HFF-Myc (cell line): Measurements from ENCODE around the gene MAST2.
"Not testable (repeated sequence)": the region's sequence is repeated elsewhere in the genome, so short reads cannot be mapped to it uniquely, and the experiment has no call there.

Source experiments
- DNase-seq: peaks from one replicate; pipeline ENCODE4 v3.0.0-alpha.2; 2011; ENCODE audit warnings: low read depth; ENCODE audit errors: extremely low read depth
- H3K4me3 ChIP-seq: replicated peaks from 2 replicates; pipeline ENCODE4 v1.5.1; 2011; ENCODE audit warnings: low read depth, mild to moderate bottlenecking, control low read depth, low read length
- TF ChIP-seq, protein P1 (sequence below): IDR thresholded peaks from 2 replicates; pipeline ENCODE4 v1.5.1; 2012; ENCODE audit warnings: mild to moderate bottlenecking, low read depth, low read length, control low read depth; ENCODE audit errors: missing control alignments

Gene MAST2

DNA sequence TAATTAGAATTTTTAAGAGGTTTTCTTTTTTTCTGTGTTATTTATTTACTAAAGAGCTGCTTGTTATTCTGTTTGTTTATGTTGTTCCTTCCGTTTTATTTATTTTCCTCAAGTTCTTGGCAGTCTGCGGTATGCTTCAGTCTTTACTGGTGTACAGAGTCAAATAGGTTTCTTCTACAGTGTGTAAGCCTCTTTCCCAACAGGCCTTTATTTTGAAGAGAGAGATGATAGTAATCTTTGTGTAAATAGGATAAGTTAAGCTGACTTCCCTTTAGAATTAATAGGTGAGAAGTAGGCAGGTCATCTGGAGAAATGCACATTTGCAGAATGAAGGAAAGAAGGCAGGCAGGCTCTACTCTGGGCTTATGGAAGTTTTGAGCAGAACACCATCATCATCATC lies 23.8 kb downstream of the MAST2 start:
- TF ChIP-seq, protein P1, sequence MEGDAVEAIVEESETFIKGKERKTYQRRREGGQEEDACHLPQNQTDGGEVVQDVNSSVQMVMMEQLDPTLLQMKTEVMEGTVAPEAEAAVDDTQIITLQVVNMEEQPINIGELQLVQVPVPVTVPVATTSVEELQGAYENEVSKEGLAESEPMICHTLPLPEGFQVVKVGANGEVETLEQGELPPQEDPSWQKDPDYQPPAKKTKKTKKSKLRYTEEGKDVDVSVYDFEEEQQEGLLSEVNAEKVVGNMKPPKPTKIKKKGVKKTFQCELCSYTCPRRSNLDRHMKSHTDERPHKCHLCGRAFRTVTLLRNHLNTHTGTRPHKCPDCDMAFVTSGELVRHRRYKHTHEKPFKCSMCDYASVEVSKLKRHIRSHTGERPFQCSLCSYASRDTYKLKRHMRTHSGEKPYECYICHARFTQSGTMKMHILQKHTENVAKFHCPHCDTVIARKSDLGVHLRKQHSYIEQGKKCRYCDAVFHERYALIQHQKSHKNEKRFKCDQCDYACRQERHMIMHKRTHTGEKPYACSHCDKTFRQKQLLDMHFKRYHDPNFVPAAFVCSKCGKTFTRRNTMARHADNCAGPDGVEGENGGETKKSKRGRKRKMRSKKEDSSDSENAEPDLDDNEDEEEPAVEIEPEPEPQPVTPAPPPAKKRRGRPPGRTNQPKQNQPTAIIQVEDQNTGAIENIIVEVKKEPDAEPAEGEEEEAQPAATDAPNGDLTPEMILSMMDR: no peak
- H3K4me3 ChIP-seq: no peak overlapping the region
- no peak for DNase-seq

DNA sequence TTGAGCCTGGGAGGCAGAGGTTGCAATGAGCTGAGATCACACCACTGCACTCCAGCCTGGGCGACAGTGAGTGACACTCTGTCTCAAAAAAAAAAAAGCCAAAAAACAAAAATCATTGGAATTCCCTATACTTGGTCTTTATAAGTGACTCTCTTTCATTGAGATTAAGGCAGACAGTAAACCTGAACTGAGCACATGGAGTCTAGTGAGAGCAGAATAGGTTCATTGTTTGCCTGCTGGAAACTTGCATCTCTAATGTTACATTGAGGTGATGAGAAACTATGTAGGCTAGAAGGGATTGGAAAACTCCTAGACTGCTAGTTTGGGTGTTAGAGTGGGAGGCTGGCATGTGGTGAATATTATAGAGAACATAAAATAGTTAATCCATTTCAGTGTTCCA lies 25.4 kb downstream of the MAST2 start:
- DNase-seq: no peak
- H3K4me3 ChIP-seq: no peak overlapping the region
- TF ChIP-seq, protein P1: no peak

DNA sequence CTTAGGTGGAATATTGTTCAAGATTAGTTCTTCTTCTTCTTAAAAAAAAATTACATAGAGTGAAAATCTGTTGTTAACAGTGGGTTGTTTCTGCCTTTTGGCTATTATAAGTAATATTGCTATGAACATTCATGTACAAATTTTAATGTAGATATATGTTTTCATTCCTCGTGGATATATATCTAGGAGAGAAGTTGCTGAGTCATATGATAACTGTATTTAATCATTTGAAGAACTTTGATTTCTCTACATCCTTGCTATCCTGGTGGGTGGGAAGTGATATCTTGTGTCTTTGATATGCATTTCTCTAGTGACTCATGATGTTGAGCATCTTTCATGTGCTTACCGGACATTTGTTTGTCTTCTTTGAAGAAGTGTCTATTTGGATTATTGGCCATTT lies 29.9 kb downstream of the MAST2 start:
- TF ChIP-seq, protein P1: no peak
- no peak overlapping the region for H3K4me3 ChIP-seq
- DNase-seq: no peak

DNA sequence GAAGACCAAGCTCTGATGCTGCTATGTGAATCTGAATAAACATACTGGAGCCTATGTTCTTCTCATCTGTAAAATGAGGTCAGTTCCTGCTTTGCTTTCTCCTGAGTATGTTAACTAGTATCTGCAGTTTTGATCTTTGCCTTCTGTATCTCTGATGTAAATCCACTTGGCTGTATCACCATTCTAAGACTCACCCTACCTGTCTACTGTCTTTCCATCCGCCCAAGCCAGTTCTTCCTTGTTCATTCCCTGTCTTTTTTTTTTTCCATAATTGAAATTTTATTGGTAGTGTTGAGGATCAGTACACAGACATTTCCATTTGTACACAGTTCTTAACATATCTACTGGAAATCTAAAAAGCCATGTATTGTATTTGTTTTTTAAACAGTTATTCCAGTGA lies 31.3 kb downstream of the MAST2 start:
- DNase-seq: no peak
- TF ChIP-seq, protein P1: no peak
- no peak overlapping the region for H3K4me3 ChIP-seq

DNA sequence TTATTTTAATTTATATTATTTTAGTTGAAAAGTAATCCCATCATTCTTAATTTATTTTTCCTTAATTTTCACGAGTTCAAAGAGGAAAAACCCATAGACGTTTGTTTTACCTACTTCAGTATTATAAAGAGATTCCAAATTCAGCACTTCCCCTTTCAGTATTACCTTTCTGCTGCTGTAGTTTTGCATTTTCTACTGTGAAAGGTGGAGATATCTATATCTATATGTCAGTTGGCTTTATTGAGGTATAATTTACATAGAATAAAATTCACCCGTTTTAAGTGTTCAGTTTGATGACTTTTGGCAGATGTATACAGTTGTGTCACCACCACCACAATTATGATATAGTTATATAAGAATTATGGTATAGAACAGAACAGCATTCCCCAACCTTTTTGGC lies 33.0 kb downstream of the MAST2 start:
- H3K4me3 ChIP-seq: no peak overlapping the region
- TF ChIP-seq, protein P1: no peak
- DNase-seq: no peak

DNA sequence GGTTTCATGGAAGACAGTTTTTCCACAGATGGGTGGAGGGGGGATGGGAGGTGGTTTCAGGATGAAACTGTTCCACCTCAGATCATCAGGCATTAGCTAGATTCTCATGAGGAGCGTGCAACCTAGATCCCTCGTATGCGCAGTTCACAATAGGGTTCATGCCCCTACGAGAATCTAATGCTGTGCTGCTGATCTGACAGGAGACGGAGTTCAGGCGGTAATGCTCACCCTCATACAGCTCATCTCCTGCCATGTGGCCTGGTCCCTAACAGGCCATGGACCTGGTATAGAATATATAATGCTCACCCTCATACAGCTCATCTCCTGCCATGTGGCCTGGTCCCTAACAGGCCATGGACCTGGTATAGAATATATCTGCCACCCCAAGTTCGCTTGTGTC lies 33.4 kb downstream of the MAST2 start:
- H3K4me3 ChIP-seq, DNase-seq: not testable (repeated sequence)

DNA sequence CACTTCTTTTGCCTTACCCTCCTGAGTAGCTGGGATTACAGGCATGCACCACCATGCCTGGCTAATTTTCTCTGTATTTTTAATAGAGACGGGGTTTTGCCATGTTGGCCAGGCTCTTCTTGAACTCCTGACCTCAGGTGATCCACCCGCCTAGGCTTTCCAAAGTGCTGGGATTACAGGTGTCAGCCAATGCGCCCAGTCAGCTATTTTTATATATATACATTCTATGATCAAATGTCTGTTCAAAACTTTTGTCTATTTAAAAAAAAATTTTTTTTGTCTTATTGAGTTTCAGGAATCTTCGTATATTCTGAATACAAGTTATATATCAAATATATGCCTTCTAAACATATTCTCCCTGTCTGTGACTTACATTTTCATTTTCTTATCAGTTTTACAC lies 34.9 kb downstream of the MAST2 start:
- not testable (repeated sequence) for DNase-seq, H3K4me3 ChIP-seq

DNA sequence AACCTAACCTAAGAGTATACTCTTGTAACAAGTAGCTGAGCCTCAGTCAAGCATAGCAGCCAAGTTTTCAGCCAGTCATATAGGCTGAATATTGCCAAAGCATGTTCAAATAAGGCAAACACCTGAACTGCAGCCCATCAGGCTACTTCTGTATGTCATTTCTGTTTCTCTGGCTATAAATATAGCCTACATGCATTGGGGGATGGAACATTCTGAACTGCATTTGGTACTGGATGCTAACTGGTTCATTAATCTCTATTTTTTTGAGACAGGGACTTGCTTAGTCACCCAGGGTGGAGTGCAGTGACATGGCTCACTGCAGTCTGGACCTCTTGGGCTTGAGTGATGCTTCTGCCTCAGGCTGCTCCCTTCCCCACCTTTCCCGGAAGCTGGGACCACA lies 37.3 kb downstream of the MAST2 start:
- DNase-seq: no peak
- TF ChIP-seq, protein P1: no peak
- no peak overlapping the region for H3K4me3 ChIP-seq
